ENCODE data around the gene GALNTL6.

GRCh38 chr4:173051716-173052115 lies 1238.5 kb downstream of the GALNTL6 start:
- TF ChIP-seq, protein P1, sequence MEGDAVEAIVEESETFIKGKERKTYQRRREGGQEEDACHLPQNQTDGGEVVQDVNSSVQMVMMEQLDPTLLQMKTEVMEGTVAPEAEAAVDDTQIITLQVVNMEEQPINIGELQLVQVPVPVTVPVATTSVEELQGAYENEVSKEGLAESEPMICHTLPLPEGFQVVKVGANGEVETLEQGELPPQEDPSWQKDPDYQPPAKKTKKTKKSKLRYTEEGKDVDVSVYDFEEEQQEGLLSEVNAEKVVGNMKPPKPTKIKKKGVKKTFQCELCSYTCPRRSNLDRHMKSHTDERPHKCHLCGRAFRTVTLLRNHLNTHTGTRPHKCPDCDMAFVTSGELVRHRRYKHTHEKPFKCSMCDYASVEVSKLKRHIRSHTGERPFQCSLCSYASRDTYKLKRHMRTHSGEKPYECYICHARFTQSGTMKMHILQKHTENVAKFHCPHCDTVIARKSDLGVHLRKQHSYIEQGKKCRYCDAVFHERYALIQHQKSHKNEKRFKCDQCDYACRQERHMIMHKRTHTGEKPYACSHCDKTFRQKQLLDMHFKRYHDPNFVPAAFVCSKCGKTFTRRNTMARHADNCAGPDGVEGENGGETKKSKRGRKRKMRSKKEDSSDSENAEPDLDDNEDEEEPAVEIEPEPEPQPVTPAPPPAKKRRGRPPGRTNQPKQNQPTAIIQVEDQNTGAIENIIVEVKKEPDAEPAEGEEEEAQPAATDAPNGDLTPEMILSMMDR (IDR thresholded peaks at IDR 0.05) = no peak
- TF ChIP-seq POLR2A (IDR thresholded peaks at IDR 0.05) = no peak

All from testis (tissue), 2 donors.